K562 (cell line): ENCODE data around the gene SLC39A7. TPM values are rescaled to one million over a fixed set of nuclear protein-coding genes. Genes with fewer than 3 reads are reported as not detected.

Experiments
- C11orf30 ChIP-seq: fragments of 450-650 bp; IDR thresholded peaks from 2 replicates; pipeline ENCODE4 v1.6.1; 2016; ENCODE audit warnings: low read depth, mild to moderate bottlenecking
- CBFA2T2 ChIP-seq: fragments of 450-650 bp; conservative IDR thresholded peaks from 2 replicates; pipeline ENCODE4 v1.6.1; 2017; ENCODE audit warnings: mild to moderate bottlenecking
- CHAMP1 ChIP-seq: fragments of 450-650 bp; IDR thresholded peaks from 2 replicates; pipeline ENCODE4 v1.6.1; 2016; ENCODE audit warnings: mild to moderate bottlenecking
- CTCF ChIP-seq, 3 experiments: IDR thresholded peaks in 2 of 3; conservative IDR thresholded peaks in 1 of 3; 2 replicates each; pipeline ENCODE4 v1.5.1; 2011 to 2012; ENCODE audit warnings: low read length in 3 of 3, mild to moderate bottlenecking in 3 of 3, control low read depth in 2 of 3, improper control_type of control experiment in 1 of 3, inconsistent platforms in 1 of 3, low read depth in 1 of 3, mixed read lengths in 1 of 3, moderate library complexity in 1 of 3; ENCODE audit not compliant: insufficient read depth in 2 of 3
- DIDO1 ChIP-seq: fragments of 450-650 bp; IDR thresholded peaks from 2 replicates; pipeline ENCODE4 v1.6.1; 2016; ENCODE audit warnings: low read depth, missing biosample characterization, missing genetic modification characterization
- ETS1 ChIP-seq: conservative IDR thresholded peaks from 2 replicates; pipeline ENCODE4 v1.6.1; 2011; ENCODE audit warnings: low read depth, mild to moderate bottlenecking, low read length; ENCODE audit not compliant: control insufficient read depth
- GATAD2A ChIP-seq: fragments of 450-650 bp; IDR thresholded peaks from 2 replicates; pipeline ENCODE4 v1.6.1; 2017
- KLF16 ChIP-seq: IDR thresholded peaks from 2 replicates; pipeline ENCODE4 v1.6.1; 2016; ENCODE audit warnings: antibody characterized with exemption
- MYNN ChIP-seq, 2 experiments: sonication (generic); formaldehyde crosslinking in 1 of 2; IDR thresholded peaks; 2 replicates each; pipeline versions ENCODE4 v1.5.0 to v1.6.1; 2016 to 2020; ENCODE audit warnings: antibody characterized with exemption in 1 of 2, missing genetic modification reagents in 1 of 2
- NCOA4 ChIP-seq: fragments of 450-650 bp; IDR thresholded peaks from 2 replicates; pipeline ENCODE4 v1.6.1; 2018; ENCODE audit warnings: mild to moderate bottlenecking; ENCODE audit not compliant: partially characterized antibody
- RREB1 ChIP-seq: fragments of 250-450 bp; sonication (Bioruptor Pico); IDR thresholded peaks from 2 replicates; pipeline ENCODE4 v1.4.0; 2020
- SIN3A ChIP-seq, 2 experiments: fragments of 150-350 bp in 1 of 2; IDR thresholded peaks; 2 replicates each; pipeline ENCODE4 v1.6.1; 2011 to 2016; ENCODE audit warnings: borderline replicate concordance in 2 of 2, low read depth in 2 of 2, low read length in 2 of 2, mild to moderate bottlenecking in 2 of 2, moderate library complexity in 2 of 2; ENCODE audit not compliant: control insufficient read depth in 1 of 2
- ZNF175 ChIP-seq: fragments of 200-800 bp; sonication (Bioruptor generic); IDR thresholded peaks from 2 replicates; pipeline ENCODE4 v1.6.1; 2016; ENCODE audit warnings: low read depth, mild to moderate bottlenecking, missing genetic modification characterization, missing compliant biosample characterization
- polyA plus RNA-seq, 8 experiments: library from polyadenylated mRNA; depleted of rRNA in 4 of 8; stranded (reverse) in 5 of 8; unstranded in 3 of 8; fragments of >200 nt; fragmentation: Nextera tagmentation in 2 of 8; fragmentation: Illumina TruSeq in 1 of 8; extraction: Ambion mirVana in 2 of 8; extraction: Trizol in 1 of 8; gene quantifications; 2 replicates each; pipeline versions ENCODE4 v1.2.1 to v1.2.3, GENCODE V29; 2011 to 2014; ENCODE audit warnings: inconsistent platforms in 1 of 8, missing spikeins in 1 of 8
- total RNA-seq, 7 experiments: library from RNA; depleted of rRNA in 6 of 7; stranded (reverse); fragments of >200 nt in 6 of 7; fragmentation: Illumina TruSeq in 2 of 7; extraction: Trizol in 2 of 7; gene quantifications; 2 replicates each; pipeline versions ENCODE4 v1.2.1 to v1.2.3, GENCODE V29; 2011 to 2021; ENCODE audit warnings: low replicate concordance in 1 of 7

SLC39A7 gene
- total and polyA plus RNA-seq, 9 of the 15 experiments (the other 6 are each of a cell fraction or from before 2014, with no cell fraction given): 21.7 to 169 (median 121) TPM

- TF ChIP-seq CHAMP1 (no peak), MYNN (IDR thresholded peaks at IDR 0.05) (0 out of 2 replicates have a peak, but pooled peaks have one; percentile 32), MYNN (CRISPR knock-in tag; IDR thresholded peaks at IDR 0.05) (no peak), C11orf30 (no peak), SIN3A (IDR thresholded peaks at IDR 0.05; ENCODE audit: borderline replicate concordance in 2 of 2, control insufficient read depth in 1 of 2, low read depth in 2 of 2, low read length in 2 of 2) (no peak), CTCF (IDR thresholded peaks at IDR 0.05 in 2 of 3, conservative IDR thresholded peaks at IDR 0.05 in 1 of 3; ENCODE audit: insufficient read depth in 2 of 3, low read depth in 1 of 3, low read length in 3 of 3) (peak; percentile 96 to 98 (median 98)), GATAD2A (0 out of 2 replicates have a peak, but pooled peaks have one; percentile 9), RREB1 (CRISPR knock-in tag) (no peak), ZNF175 (no peak), ETS1 (no peak; the same call in 1 of the 2 replicates), NCOA4 (no peak), KLF16 (0 out of 2 replicates have a peak, but pooled peaks have one; percentile 7), CBFA2T2 (no peak), DIDO1 (tag) (peak; percentile 28; the same call in 1 of the 2 replicates)
Observed at GRCh38 chr6:33247977-33248642, 47.4 kb downstream of the SLC39A7 start (continued).
